Right atrium auricular region (tissue), 2 donors: ENCODE measurements around the gene MPZL1. TPM values are rescaled to one million over a fixed set of nuclear protein-coding genes. Genes with fewer than 3 reads are reported as not detected.

ENCODE experiments used
- DNase-seq: peaks from one replicate; pipeline ENCODE4 v3.0.0-alpha.2; 2019; ENCODE audit warnings: low spot score
- H3K27ac ChIP-seq, 2 donors: fragments of 200-600 bp; sonication (generic); 1 replicate in 1 of 2; 2 replicates in 1 of 2; pipeline ENCODE4 v1.5.1; 2016 to 2019
- H3K27me3 ChIP-seq, 2 donors: fragments of 200-600 bp; sonication (generic); one replicate each; pipeline versions ENCODE4 v1.5.1 to v1.6.0; 2017 to 2019
- H3K36me3 ChIP-seq: fragments of 200-600 bp; sonication (generic); one replicate; pipeline ENCODE4 v1.5.1; 2016
- H3K4me1 ChIP-seq, 2 donors: fragments of 200-600 bp; sonication (generic); one replicate each; pipeline versions ENCODE4 v1.5.1 to v1.6.0; 2017 to 2019
- H3K4me3 ChIP-seq, 2 donors: fragments of 200-600 bp; sonication (generic); 1 replicate in 1 of 2; 2 replicates in 1 of 2; pipeline ENCODE4 v1.5.1; 2017 to 2019; ENCODE audit warnings: mild to moderate bottlenecking in 1 of 2, moderate library complexity in 1 of 2
- H3K9me3 ChIP-seq, 2 donors: fragments of 200-600 bp; sonication (generic); one replicate each; pipeline ENCODE4 v1.5.1; 2019
- CTCF ChIP-seq, 2 donors: fragments of 200-600 bp; sonication (generic); IDR thresholded peaks; one replicate each; pipeline ENCODE4 v1.5.1; 2019; ENCODE audit warnings: antibody characterized with exemption in 2 of 2
- total RNA-seq, 2 donors: library from RNA; depleted of rRNA; stranded (reverse); fragments of >200 nt; gene quantifications; one replicate each; pipeline ENCODE4 v1.1.0, GENCODE V29; 2016

Gene MPZL1
- total RNA-seq, 2 donors from 2014 or later: 22.4 to 52.0 TPM

GRCh38 chr1:167681024-167681423, 40.8 kb upstream of the MPZL1 start:
- H3K36me3 ChIP-seq: no peaks in the 10 kb centered on the region
- H3K4me3 ChIP-seq: no peak overlapping the region
- no peak for TF ChIP-seq CTCF (IDR thresholded peaks at IDR 0.05)
- H3K9me3 ChIP-seq: no peaks in the 10 kb centered on the region
- H3K27me3 ChIP-seq: no peaks in the 10 kb centered on the region
- H3K4me1 ChIP-seq: peaks cover 3 to 78% of the 10 kb centered on the region in 2 donors
- peak overlapping the region; percentile 82 to 84 for H3K27ac ChIP-seq
- no peak for DNase-seq

- no peak overlapping the region for H3K4me3 ChIP-seq
- peak overlapping the region; percentile 82 to 84 for H3K27ac ChIP-seq
- H3K36me3 ChIP-seq: no peaks in the 10 kb centered on the region
- H3K4me1 ChIP-seq: peaks cover 3 to 83% of the 10 kb centered on the region in 2 donors
- H3K27me3 ChIP-seq: no peaks in the 10 kb centered on the region
- DNase-seq: no peak
- H3K9me3 ChIP-seq: no peaks in the 10 kb centered on the region
- no peak for TF ChIP-seq CTCF (IDR thresholded peaks at IDR 0.05)
These were observed 40.2 kb upstream of the MPZL1 start for GRCh38 chr1:167681451-167682098.

GRCh38 chr1:167683226-167683625, 38.6 kb upstream of the MPZL1 start:
- H3K9me3 ChIP-seq: no peaks in the 10 kb centered on the region
- no peaks in the 10 kb centered on the region for H3K27me3 ChIP-seq
- no peak for TF ChIP-seq CTCF (IDR thresholded peaks at IDR 0.05)
- H3K4me1 ChIP-seq: peaks cover 3 to 87% of the 10 kb centered on the region in 2 donors
- no peak overlapping the region for H3K4me3 ChIP-seq
- no peak for DNase-seq
- no peaks in the 10 kb centered on the region for H3K36me3 ChIP-seq
- peak overlapping the region; percentile 82 to 84 for H3K27ac ChIP-seq

- peak overlapping the region; percentile 82 to 84 for H3K27ac ChIP-seq
- H3K27me3 ChIP-seq: no peaks in the 10 kb centered on the region
- TF ChIP-seq CTCF (IDR thresholded peaks at IDR 0.05): no peak
- H3K4me1 ChIP-seq: peaks cover 3 to 83% of the 10 kb centered on the region in 2 donors
- no peak for DNase-seq
- H3K36me3 ChIP-seq: no peaks in the 10 kb centered on the region
- no peak overlapping the region for H3K4me3 ChIP-seq
- no peaks in the 10 kb centered on the region for H3K9me3 ChIP-seq
These were observed 37.9 kb upstream of the MPZL1 start for GRCh38 chr1:167683641-167684502.

GRCh38 chr1:167685844-167686243, 35.9 kb upstream of the MPZL1 start:
- H3K36me3 ChIP-seq: peaks cover 13% of the 10 kb centered on the region
- no peak for DNase-seq
- no peaks in the 10 kb centered on the region for H3K27me3 ChIP-seq
- no peak overlapping the region for H3K4me3 ChIP-seq
- TF ChIP-seq CTCF (IDR thresholded peaks at IDR 0.05): no peak
- peak overlapping the region; percentile 82 to 84 for H3K27ac ChIP-seq
- peaks cover under 1 to 69% of the 10 kb centered on the region in 2 donors for H3K4me1 ChIP-seq
- H3K9me3 ChIP-seq: no peaks in the 10 kb centered on the region
